T1000 (cell line): ENCODE measurements around the gene RPL27A.
"Not testable (repeated sequence)": the region's sequence is repeated elsewhere in the genome, so short reads cannot be mapped to it uniquely, and the experiment has no call there.

Source experiments
- DNase-seq: peaks from one replicate; lab custom pipeline; 2025; ENCODE audit warnings: mixed read lengths; lab: John Stamatoyannopoulos, UW

RPL27A gene

GRCh38 chr11:8682303-8683114 lies at the start of gene RPL27A, which contains the start of gene TRIM66:
Gene RPL27A, plus strand, starts transcription at chr11:8682792. Its CDS starts 22 bp downstream, at chr11:8682814.
Gene TRIM66, minus strand, starts transcription at chr11:8682665. Its CDS starts 10,391 bp downstream, at chr11:8672274.
- peak; percentile 90 for DNase-seq

DNA sequence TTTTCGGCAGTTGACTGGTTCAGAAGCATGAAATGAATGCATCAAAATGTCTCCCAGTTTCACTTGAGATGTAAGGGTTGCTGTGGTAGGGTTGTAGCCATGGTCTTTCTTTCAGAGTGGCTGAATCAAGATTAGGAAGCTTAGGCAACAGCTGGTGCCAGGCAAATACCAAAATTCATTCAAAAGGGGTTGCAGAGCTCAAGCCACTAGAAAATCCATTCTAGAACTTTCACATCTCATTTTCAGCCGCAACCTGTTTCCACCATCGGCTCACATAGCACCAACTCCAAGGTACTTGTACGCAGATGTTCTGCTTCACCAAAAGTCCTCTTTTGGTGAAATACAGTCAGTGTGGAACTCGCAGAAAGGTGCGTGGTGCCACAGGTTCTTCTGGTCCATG lies 48.1 kb upstream of the RPL27A start:
- no peak for DNase-seq

GRCh38 chr11:8636127-8636526 lies 46.5 kb upstream of the RPL27A start:
- DNase-seq = no peak

DNA sequence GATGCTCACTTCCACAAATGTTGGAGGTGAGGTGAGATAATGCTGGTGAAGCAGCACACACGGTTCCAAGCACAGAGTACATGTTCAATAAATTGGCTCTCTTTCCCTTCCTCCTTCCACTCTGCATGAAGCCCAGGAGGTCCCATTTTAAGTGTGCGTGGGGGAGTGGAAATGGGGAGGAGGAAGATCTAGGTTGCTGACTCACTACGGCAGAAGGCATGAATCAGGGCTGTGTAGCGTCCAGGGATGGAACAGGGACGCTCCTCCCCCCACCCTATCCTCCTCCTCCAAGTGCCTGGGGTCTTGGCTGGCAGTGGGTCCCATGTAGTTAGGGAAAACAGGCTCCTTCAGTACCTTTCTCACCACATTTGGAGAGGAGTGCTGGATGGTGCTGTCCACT lies 44.3 kb upstream of the RPL27A start:
- DNase-seq = no peak

DNA sequence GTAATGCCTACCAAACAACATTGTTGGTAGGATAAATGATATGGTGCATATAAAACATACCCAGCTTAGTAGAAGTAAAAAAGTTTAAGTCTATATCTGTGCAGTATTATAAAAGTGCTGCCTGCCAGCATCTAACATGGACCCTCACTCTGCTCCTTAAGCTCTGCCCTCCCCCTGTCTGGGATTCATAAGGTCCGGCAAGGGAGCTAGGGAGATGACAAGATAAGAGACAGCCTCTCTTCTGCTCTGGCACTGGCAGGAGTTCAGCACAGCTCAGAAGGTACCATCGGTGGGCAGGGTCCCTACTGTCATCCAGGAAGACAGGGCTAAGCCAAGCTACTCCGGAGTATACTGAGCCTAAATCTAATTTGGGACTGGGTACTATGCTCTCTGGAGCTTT lies 42.9 kb upstream of the RPL27A start:
- no peak for DNase-seq

DNA sequence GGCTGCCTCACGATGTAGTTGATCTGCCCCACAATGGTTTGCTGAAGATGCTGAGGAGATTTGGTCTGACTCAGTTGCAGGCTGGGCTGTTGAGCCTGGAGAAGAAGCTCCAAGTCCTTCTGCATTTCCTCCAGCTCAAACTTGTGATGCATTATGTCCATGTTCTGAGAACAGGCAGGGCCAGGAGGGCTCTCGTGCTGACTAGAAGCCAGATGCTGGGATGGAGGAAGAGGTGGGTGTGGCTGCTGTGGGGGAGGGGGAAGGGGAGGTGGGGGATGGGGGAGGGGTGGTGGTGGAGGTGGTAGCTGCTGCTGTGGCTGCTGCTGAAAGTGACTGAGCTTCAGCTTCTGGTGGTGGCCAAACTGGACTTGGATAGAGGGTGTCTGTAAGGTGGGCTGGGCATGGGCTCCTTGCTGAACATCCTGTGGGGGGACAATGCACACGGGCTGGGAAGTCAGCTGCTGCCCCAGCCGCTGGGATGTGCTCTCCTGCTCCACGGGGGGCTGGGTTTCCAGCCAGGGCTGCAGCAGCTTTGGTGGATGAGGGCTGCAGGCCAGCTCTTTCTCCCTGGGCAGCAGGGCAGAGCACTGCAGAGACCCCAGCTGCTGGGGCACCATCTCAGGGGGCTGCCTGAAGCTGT lies 42.2 kb upstream of the RPL27A start:
- no peak for DNase-seq

- DNase-seq = no peak
Measured at GRCh38 chr11:8641332-8641731, 41.3 kb upstream of the RPL27A start.

GRCh38 chr11:8642196-8642841 lies 40.3 kb upstream of the RPL27A start:
- no peak for DNase-seq

DNA sequence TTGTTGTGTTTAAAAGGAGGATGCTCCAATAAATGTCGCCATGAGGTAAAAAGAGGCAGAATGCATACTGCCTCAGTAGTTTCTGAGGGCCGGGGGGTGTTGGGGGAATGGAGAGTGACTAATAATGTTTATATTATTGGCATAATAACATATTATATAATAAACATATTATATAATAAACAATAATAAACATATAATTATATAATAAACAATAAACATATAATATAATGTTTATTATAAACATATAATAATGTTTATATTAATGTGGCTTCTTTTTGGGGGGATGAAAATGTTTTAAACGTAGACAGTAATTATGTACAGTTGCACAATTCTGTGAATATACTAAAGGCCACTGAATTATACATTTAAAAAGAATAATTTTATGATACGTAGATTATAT lies 35.7 kb upstream of the RPL27A start:
- DNase-seq = no peak

DNA sequence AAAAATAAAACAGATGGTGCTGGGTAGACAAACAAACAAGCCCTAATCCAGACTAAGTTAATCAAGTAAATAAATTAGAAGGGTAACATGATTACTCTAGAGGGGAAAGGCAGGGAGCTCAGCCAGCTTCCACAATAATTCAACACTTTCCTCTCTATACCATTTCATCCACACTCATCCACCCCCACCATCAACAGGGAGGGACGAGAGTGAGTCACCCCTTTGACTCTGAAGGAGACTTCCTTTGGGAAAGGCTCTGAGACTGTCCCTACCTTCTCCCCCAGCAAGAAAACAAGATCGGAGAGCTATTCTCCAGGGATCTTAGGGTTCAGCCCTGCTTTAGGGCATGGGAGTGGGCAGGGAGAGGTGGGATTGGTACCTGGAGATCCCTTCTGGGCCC lies 33.2 kb upstream of the RPL27A start:
- DNase-seq = no peak

DNA sequence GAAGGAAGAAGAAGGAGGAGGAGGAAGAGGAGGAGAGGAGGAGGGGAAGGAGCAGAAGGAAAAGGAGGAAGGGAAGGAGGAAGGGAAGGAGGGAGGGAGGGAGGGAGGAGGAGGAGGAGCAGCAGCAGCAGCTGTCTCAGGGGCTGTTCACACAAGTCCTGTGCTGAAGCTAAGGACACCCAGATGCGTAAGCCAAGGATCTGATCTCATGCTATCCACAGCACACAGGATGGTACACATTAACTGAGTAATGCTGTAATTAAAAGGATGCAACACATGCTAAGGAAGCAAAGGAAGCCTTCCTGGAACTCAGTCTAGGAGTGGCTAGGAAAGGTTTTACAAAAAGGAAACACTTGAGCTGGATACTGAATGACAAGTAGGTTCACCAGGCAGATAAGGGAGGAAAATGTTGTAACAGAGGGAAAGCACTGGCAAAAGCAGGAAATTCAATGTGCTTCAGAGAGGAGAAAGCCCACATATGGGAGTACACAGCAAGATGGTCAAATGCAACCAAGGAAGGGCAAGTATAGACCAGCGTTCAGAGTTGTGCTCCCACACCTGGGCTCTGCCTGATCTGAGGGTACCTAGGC lies 32.1 kb upstream of the RPL27A start:
- DNase-seq = no peak

DNA sequence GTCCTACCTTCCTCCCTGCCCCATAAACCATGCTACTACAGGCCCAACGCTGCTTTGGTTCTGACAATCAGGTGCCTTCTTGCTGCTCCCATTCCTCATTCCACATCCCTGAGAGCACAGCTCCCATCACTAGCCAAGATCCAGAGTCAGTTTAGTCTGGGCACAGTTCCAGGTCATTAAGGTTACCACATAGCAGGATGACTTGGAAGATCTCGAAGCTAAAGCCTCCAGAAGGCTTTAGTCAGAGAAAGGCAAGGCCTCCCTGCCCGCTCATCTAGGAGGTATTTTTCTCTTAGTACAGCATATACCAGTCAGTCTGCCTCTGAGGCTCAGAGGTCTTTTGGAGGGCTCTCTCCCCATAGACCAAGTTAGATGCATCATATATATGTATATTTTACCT lies 30.5 kb upstream of the RPL27A start:
- DNase-seq = peak; percentile 58

DNA sequence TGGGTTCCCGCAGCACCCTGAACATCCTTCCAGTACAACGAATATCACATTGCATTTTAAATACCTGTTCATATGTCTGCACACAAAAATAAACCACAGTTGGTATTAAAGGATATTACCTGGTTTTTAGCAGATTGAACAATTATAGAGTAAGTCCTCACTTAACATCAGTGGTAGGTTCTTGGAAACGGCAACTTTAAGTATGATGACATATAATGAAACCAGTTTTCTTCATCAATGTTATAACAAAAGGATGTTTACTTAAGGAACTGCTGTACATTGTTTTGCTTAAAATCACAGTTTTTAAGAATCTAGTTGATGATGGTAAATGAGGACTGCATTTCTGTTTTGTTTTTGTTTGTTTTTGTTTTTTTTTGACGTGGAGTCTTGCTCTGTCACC lies 28.1 kb upstream of the RPL27A start:
- DNase-seq = no peak

DNA sequence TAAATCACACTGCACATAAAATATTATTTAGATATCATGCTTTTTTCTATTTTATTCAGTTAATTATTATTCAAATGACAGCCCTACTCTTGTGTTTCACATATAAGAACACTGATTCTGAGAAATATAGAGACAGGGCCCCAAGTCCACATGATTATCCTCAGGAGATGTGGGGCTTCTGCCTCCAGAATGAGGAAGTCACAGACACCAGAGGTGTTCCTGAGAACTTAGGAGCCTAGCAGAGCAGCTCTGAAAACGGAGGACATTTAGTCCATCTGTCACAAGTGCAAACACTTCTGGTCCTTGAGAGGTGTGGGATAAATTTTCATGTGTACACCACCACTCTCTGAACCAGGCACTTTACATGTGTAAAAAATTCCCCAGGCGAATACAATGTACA lies 26.3 kb upstream of the RPL27A start:
- DNase-seq = no peak

DNA sequence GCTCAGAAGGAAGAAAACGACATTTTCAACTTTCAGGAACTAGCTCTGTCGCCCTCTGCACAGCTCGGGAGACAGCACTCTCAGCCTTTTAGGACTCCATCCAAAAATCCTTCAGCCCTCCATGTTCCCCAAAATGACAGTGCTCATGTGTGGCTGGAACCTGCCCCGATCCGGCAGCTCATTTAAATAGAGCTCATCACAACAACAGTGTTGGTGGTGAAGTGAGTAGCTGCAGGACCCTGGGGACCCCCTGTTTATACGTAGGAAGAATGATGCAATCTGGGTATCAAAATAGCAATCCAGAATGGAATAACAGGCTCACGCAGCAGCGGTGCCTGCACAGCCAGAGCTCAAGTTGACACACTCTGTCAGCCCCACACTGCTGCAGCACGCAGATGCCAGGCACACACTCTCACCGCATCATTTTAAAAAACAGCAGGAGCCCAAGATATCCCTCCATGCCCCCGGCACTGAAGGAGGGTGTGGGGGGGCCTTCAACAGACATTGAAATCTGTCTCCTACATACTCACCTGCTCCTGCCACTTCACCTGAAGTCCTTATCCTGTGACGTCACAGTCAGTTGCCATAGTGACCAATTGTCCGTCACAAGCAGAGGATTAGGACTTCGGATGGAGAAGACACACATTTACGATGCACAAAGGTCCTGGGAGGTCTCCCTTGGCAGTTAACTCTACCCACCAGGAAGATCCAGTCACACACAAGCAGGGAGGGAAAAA lies 24.1 kb upstream of the RPL27A start:
- DNase-seq = no peak

GRCh38 chr11:8661001-8661795 lies 21.4 kb upstream of the RPL27A start:
- DNase-seq = no peak

GRCh38 chr11:8665222-8665621 lies 17.4 kb upstream of the RPL27A start:
- no peak for DNase-seq

DNA sequence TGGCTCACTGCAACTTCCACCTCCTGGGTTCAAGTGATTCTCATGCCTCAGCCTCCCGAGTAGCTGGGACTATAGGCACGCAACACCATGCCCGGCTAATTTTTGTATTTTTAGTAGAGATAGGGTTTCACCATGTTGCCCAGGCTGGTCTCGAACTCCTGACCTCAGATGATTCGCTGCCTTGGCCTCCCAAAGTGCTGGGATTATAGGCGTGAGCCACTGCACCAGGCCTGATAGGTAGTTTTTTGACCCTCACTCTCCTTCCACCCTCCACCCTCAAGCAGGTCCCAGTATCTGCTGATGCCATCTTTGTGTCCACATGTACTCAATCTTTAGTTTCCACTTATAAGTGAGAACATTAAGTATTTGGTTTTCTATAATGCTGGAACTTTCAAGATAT lies 12.5 kb upstream of the RPL27A start:
- DNase-seq = not testable (repeated sequence)

GRCh38 chr11:8671193-8671612 lies 11.4 kb upstream of the RPL27A start:
- DNase-seq = peak; percentile 67

DNA sequence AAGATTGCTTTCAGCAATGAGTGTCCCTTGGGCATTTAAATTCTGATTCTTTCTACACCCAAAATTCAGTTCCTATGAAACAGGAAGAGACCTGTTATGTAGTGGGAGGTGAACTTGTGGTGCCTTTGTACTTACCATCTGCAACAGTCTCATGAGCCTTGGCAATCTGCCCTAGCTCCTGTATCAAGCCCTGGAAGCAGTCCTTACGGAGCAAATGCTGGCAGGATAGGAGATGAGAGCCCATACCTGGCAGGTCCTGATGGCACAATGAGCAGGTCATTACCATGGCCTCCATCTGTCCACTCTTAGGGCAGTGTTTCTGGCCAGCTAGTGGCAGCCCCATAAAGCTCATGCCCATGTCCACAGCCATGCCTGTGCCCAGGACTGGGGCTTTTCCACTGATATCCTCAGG lies 10.9 kb upstream of the RPL27A start:
- no peak for DNase-seq

DNA sequence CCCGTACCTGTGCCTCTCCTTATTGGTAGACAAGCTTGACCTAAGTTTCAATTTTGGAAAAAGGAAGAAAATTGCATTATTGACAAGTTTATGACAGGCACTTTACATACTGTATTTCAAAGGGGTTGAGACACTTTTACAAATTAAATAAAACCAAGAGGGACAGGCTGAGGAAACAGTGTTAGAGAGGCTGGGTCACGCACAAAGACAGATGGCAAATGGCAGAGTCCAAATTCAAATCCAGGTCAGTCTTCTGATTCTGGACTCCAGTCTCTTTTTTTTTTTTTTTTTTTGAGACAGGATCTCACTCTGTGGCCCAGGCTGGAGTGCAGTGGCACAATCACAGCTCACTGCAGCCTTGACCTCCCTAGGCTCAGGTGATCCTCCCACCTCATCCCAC lies 10.2 kb upstream of the RPL27A start:
- no peak for DNase-seq
